Rectal smooth muscle tissue (tissue), 1 donor: ENCODE data around the gene ATP2B3.

Source experiments
- H3K27ac ChIP-seq: one replicate; pipeline ENCODE4 v1.7.0; 2013; ENCODE audit warnings: low read depth, low read length, inconsistent platforms
- H3K27me3 ChIP-seq: one replicate; pipeline ENCODE4 v1.7.0; 2013; ENCODE audit warnings: low read length; ENCODE audit not compliant: control insufficient read depth, insufficient read depth
- H3K36me3 ChIP-seq: one replicate; pipeline ENCODE4 v1.7.0; 2013; ENCODE audit warnings: low read length; ENCODE audit not compliant: control insufficient read depth, insufficient read depth
- H3K4me1 ChIP-seq: one replicate; pipeline ENCODE4 v1.7.0; 2013; ENCODE audit warnings: low read length; ENCODE audit not compliant: control insufficient read depth, insufficient read depth
- H3K4me3 ChIP-seq: one replicate; pipeline ENCODE4 v1.7.0; 2013; ENCODE audit warnings: low read length
- H3K9ac ChIP-seq: one replicate; pipeline ENCODE4 v1.7.0; 2013; ENCODE audit warnings: low read length

Gene ATP2B3

DNA sequence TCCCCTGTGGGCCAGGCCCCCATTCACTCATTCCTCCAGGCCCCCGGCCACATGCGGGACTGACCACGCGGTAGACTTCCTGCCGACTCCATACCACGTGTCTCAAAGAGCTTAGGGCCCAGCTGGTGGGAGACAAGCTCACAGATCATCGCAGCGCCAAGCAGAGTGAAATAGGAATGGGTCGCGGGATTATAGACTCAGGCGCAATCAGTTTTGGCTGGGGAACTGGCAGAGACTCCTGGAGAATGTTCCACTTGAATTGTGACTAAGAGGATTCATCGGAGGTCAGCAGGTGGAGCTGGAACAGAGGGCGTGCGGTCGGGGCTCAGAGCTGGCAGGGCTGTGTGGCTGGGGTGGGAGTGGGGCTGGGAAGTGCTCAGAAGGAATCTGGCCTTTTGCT lies 15.6 kb downstream of the ATP2B3 start:
- H3K27ac ChIP-seq, result no peak overlapping the region
- H3K27me3 ChIP-seq, result no peaks in the 10 kb centered on the region
- no peaks in the 10 kb centered on the region for H3K36me3 ChIP-seq
- no peak overlapping the region for H3K4me3 ChIP-seq
- no peak overlapping the region for H3K9ac ChIP-seq
- no peaks in the 10 kb centered on the region for H3K4me1 ChIP-seq

DNA sequence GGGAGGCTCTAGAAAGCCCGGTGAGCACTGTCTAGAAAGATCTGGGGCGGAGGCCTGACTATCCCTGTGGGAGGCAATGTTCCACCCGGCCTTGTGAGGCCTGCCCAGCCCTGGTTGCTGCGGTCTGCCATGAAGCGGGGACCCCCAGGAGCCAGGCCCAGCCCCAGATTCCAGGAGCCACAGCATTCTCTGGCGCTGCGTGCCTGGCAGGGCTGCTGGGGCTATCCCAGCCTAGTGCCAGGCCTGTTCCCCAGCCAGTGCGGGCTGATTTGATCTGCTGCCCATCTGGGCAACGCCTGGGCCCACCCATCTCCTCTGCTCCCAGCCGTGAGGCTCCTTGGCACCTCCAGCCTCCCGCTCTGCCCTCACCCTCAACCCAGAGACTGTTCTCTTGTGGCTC lies 19.6 kb downstream of the ATP2B3 start:
- Histone ChIP-seq H3K4me1 (no peaks in the 10 kb centered on the region), H3K27ac (no peak overlapping the region), H3K9ac (no peak overlapping the region), H3K4me3 (no peak overlapping the region), H3K36me3 (no peaks in the 10 kb centered on the region), H3K27me3 (peaks cover 3% of the 10 kb centered on the region)

DNA sequence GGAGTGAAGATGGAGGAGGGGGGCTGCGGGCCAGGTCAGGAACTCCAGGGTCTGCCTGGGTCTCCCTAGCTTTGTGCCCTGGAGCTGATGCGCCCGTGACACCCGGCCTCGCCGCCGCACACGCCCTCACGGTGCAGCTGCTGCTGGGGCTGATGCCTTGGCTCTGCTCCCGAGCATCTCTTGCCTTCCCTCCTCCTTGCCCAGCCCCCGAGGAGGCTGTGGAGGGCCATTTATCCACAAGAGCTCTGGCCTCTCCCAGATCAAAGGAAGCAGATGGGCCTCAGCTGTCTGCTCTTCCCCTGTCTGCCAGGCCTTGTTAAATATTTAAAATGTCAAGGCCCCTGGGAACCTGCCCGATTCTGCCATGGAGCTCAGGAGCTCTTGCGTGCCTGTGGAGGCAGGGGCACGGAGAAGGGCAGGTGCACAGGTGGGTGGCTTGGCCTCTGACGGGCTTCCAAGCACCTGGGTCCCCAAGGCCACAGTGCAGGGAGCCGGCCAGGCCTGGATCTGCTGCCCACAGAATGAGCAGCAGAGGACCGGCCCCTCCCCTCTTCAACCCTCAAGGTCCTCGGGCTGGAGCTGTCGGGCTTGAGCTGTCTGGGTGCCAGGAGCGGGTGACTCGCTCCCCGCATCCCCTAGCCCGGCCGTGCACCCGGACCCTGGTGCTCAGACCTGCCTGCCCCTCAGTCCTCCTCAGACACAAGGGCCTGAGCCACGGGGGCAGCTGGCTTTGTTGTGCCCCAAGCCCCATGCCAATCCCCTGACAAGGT lies 20.3 kb downstream of the ATP2B3 start:
- Histone ChIP-seq H3K4me1 (no peaks in the 10 kb centered on the region), H3K9ac (no peak overlapping the region), H3K27me3 (peaks cover 3% of the 10 kb centered on the region), H3K36me3 (no peaks in the 10 kb centered on the region), H3K4me3 (no peak overlapping the region), H3K27ac (no peak overlapping the region)

DNA sequence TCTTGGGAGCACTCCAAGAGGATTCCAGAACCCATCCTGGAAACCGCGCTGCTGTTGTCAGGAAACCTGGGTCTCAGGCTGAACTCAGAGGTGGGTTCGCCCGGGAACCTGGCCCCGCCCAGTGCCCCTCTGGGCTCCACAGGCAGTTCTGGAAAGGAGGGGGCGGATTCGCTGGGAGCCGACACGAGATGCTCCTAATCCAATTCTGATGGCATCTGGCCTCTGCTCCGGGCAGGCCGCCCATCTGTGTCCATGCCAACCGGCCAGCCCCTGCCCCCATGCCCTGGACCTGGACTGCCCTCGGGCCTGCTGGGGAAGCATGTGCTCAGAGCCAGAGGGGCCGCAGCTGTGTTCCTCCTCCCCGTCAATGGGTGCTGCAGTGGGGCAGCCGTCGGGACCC lies 21.0 kb downstream of the ATP2B3 start:
- H3K4me3 ChIP-seq, result no peak overlapping the region
- H3K27me3 ChIP-seq, result peaks cover 5% of the 10 kb centered on the region
- no peaks in the 10 kb centered on the region for H3K4me1 ChIP-seq
- H3K9ac ChIP-seq, result no peak overlapping the region
- no peaks in the 10 kb centered on the region for H3K36me3 ChIP-seq
- no peak overlapping the region for H3K27ac ChIP-seq

DNA sequence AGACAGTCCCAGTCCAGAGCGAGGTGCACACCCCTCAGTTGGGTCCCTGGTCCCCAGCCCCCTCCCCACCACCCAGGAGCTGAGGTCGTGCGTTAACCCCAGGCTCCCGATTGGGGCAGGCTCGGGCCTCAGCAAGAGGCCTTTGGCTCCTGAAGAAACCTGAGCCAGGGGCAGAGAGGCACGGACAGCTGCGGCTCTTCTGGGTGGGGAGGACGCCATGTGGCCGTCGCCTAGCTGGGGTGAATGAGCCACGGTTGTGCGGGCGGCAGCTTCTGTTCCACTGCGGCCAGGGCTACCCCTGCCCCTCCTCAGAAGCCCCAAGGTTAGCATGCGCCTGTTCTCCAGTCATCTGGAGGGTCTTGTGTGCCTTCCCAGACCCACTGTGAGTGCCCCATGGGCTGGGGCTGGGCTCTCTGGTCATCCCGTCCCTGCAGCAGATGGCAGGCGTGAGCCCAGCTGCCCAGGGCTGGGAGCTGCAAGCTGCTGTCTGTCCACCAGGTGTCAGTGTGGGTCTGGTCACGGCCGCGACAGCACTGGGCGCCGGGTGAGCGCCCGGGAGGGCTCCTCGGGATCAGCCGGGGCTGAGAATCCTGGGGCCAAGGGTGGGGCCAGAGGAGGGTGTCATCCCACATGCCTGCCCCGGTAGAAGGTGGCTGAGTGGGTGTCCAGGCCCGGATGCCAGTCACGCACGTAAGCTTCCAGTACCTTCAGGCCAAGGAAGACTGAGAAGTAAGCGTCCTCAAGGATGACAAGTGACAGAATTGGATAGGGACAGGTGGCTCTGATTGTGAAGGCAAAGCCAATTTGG lies 21.9 kb downstream of the ATP2B3 start:
- peaks cover 7% of the 10 kb centered on the region for H3K27me3 ChIP-seq
- H3K36me3 ChIP-seq, result no peaks in the 10 kb centered on the region
- no peak overlapping the region for H3K9ac ChIP-seq
- no peak overlapping the region for H3K4me3 ChIP-seq
- H3K4me1 ChIP-seq, result no peaks in the 10 kb centered on the region
- H3K27ac ChIP-seq, result no peak overlapping the region

DNA sequence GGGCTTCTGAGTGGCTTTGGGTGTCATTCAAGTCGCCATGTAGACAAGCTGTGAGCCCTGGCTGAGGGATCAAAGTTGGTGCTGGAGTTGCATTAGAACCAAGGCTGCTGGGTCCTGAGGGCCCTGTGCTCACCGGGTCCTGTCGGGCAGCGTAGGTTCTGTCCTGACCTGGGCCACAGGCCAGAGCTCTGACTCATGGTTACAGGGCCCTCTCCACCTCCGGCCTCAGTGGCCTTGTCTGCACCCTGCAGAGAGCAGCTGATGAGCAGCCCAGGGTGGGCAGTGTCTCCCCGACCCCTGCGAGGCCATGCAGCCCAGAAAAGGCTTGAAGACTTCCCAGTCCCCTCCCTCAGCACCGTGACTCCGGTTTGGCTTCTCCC lies 22.5 kb downstream of the ATP2B3 start:
- Histone ChIP-seq H3K9ac (no peak overlapping the region), H3K27ac (no peak overlapping the region), H3K4me1 (no peaks in the 10 kb centered on the region), H3K27me3 (peaks cover 7% of the 10 kb centered on the region), H3K4me3 (no peak overlapping the region), H3K36me3 (no peaks in the 10 kb centered on the region)

DNA sequence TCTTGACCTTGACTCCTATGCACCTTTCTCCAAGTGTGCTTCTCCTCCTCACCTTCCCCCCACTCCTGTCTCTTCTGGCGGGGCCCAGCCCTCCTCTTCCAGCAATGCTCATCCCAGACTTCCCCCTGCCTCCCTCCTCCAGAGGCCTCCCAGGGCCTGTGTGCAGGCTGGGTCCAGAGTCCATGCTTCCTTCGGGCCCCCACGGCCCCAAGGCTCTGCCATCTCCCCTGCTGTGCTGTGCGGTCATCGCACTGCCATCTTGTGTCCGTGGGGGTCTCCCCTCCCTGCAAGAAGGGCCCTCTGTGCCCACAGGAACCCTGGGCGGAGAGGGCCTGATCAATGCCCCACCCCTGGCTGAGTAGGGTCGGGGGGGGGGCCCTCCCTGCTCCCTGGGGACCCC lies 27.3 kb downstream of the ATP2B3 start:
- H3K9ac ChIP-seq, result no peak overlapping the region
- no peaks in the 10 kb centered on the region for H3K4me1 ChIP-seq
- no peaks in the 10 kb centered on the region for H3K36me3 ChIP-seq
- H3K27me3 ChIP-seq, result peaks cover 10% of the 10 kb centered on the region
- no peak overlapping the region for H3K27ac ChIP-seq
- no peak overlapping the region for H3K4me3 ChIP-seq

DNA sequence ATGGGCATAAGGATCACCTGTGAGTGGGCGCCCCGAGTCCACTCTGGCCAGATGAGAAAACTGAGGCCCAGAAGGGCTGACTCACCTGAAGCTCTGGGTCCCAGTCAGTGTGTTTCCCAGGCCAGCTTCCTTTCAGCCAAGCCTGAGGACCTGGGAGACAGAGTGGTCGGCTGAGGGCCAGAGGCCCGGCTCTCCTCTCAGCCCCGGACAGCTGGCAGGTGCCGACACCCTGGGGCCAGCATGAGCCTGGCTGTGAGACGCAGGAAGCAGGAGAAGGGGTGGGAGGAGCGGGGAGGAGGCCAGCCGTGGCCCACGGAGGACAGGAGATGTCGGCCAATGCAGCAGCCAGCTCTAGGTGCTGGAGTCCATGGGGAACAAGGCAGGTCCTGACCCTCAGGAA lies 28.9 kb downstream of the ATP2B3 start:
- no peak overlapping the region for H3K27ac ChIP-seq
- peaks cover 9% of the 10 kb centered on the region for H3K27me3 ChIP-seq

DNA sequence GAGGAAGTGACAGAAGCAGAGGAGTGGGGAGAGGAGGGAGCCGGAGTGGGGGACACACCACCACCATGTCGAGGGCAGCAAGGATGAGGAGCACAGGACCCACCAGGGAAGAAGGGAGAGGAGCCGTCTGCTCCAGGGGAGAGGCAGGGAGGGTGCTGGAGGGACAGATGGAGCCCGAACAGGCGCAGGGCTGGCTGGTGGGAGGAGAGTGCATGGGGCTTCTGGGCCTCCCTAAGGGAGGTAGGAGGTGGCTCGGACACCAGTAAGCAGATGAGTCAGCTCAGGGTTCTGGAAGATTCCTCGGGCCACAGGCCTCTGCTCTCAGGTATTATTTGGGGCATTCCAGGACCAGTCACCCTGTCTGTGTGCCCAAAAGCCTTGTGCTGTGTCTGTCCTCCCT lies 29.8 kb downstream of the ATP2B3 start:
- Histone ChIP-seq H3K4me3 (no peak overlapping the region), H3K27ac (no peak overlapping the region), H3K36me3 (no peaks in the 10 kb centered on the region), H3K4me1 (no peaks in the 10 kb centered on the region), H3K9ac (no peak overlapping the region), H3K27me3 (peaks cover 9% of the 10 kb centered on the region)

More for the DNA sequence above, 28.9 kb downstream of the ATP2B3 start:
- Histone ChIP-seq H3K9ac (no peak overlapping the region), H3K4me3 (no peak overlapping the region), H3K4me1 (no peaks in the 10 kb centered on the region), H3K36me3 (no peaks in the 10 kb centered on the region)

DNA sequence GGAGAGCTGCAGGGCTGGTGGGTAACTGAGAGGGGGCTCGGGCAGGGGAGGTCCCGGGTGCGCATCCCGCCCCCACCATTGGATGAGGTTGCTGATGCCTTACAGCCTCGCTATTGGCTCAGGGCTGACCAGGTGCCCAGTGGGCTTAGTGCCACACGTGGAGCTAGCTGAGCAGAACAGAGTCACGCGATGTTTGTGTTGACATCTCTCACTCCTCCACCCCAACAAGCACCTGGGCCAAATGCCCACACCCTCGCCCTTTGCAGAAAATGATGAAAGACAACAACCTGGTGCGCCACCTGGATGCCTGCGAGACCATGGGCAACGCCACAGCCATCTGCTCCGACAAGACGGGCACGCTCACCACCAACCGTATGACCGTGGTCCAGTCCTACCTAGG lies 31.8 kb downstream of the ATP2B3 start:
- Histone ChIP-seq H3K4me1 (no peaks in the 10 kb centered on the region), H3K9ac (no peak overlapping the region), H3K36me3 (no peaks in the 10 kb centered on the region), H3K4me3 (no peak overlapping the region), H3K27me3 (peaks cover 5% of the 10 kb centered on the region), H3K27ac (no peak overlapping the region)

DNA sequence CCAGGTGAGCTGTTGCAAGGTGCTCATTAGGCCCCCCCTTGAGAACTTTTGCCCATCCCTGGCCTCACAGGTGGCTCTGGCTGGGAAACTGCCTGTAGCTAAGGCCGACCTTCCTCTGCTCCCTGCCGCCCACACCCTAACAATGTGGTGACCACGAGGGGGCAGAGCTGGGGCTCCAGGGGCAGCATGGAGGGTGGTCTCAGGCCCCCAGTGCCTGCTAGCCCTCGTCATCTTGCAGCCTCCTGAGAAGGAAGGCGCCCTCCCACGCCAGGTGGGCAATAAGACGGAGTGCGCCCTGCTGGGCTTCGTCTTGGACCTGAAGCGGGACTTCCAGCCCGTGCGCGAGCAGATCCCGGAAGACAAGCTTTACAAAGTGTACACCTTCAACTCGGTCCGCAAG lies 32.4 kb downstream of the ATP2B3 start:
- no peak overlapping the region for H3K9ac ChIP-seq
- no peak overlapping the region for H3K27ac ChIP-seq
- no peaks in the 10 kb centered on the region for H3K36me3 ChIP-seq
- no peak overlapping the region for H3K4me3 ChIP-seq
- H3K4me1 ChIP-seq, result no peaks in the 10 kb centered on the region
- H3K27me3 ChIP-seq, result peaks cover 5% of the 10 kb centered on the region

DNA sequence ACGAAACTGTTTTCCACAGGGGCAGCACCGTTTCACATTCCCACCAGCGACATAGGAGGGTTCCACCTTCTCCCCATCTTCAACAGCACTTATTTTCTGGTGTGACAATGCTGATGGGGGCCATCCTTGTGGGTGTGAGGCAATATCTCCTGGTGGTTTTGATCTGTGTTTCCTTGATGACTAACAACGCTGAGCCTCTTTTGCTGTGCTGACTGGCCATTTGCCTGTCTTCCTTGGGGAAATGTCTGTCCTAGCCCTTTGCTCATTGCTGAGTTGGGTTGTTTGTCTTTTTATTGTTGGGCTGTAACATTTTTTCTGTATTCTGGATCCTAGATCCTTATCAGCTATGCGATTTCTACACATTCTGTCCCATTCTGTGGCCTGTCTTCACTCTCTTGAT lies 33.7 kb downstream of the ATP2B3 start:
- H3K4me1 ChIP-seq, result no peaks in the 10 kb centered on the region
- peaks cover 5% of the 10 kb centered on the region for H3K27me3 ChIP-seq
- H3K36me3 ChIP-seq, result no peaks in the 10 kb centered on the region
- H3K4me3 ChIP-seq, result no peak overlapping the region
- H3K27ac ChIP-seq, result no peak overlapping the region
- H3K9ac ChIP-seq, result no peak overlapping the region
